ENCODE measurements around the gene ZSCAN12. TPM values are rescaled to one million over a fixed set of nuclear protein-coding genes. Genes with fewer than 3 reads are reported as not detected.

Gene ZSCAN12
- total RNA-seq, 1 experiment from 2014 or later = 6.6 TPM

DNA sequence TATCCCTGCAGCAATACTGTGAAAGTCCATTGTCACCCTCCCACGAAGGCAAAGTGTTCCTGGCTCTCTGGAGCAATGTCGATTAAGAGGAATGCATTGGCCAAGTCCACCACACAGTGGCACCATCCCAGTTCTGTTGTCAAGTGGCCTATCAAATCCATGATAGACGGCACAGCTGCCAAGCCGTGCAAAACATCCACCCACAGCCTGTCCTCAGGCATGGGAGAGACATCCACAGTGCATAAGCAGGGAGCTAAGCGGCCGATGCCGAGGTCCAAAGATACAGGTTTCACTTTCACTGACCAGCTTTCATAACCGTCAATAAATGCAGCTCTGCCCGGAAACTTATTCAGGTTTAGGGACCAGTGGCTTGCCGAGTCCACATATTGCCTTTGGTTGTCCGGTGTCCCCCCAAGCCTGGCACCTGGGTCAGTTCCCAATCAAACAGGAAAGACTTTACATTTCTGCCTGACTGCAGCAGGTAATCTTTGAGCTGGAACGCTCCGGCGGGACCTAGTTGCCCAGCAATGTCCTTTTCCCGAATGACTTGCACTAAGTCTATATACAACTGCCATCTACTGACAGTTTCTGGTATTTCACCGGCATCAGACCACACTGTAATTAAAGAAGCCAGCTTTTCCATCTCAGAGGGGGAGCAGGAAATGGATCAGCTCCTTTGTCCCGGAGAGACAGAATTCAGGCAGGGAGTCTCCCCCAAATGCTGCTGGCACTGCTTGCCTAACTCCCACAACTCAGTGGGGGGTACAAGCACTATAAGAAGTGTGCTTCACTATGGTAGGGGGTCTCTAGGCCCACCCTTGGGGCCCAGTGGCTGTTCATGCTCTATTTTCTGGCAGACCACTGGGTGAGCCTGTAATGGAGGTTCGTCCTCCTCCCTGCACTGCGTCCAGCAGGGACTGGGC, 43.5 kb downstream of the ZSCAN12 start:
- Histone ChIP-seq H3K27ac (peak overlapping the region; percentile 73), H3K4me1 (replicated peaks) (peaks cover 44% of the 10 kb centered on the region), H3K9me3 (replicated peaks) (no peaks in the 10 kb centered on the region), H3K27me3 (replicated peaks) (no peaks in the 10 kb centered on the region), H3K36me3 (peaks cover 3% of the 10 kb centered on the region), H3K4me3 (peak overlapping the region; percentile 47)
- peak; percentile 81 to 91 for DNase-seq (ENCODE audit: low read depth in 1 of 2, low spot score in 2 of 2)

GRCh38 chr6:28354688-28355554, 44.6 kb downstream of the ZSCAN12 start:
- Histone ChIP-seq H3K4me3 (no peak overlapping the region), H3K27me3 (replicated peaks) (no peaks in the 10 kb centered on the region), H3K9me3 (replicated peaks) (no peaks in the 10 kb centered on the region), H3K36me3 (no peaks in the 10 kb centered on the region; the same call in none of the 2 replicates), H3K4me1 (replicated peaks) (peaks cover 51% of the 10 kb centered on the region), H3K27ac (peak overlapping the region; percentile 73)
- DNase-seq (ENCODE audit: low read depth in 1 of 2, low spot score in 2 of 2) = no peak

DNA sequence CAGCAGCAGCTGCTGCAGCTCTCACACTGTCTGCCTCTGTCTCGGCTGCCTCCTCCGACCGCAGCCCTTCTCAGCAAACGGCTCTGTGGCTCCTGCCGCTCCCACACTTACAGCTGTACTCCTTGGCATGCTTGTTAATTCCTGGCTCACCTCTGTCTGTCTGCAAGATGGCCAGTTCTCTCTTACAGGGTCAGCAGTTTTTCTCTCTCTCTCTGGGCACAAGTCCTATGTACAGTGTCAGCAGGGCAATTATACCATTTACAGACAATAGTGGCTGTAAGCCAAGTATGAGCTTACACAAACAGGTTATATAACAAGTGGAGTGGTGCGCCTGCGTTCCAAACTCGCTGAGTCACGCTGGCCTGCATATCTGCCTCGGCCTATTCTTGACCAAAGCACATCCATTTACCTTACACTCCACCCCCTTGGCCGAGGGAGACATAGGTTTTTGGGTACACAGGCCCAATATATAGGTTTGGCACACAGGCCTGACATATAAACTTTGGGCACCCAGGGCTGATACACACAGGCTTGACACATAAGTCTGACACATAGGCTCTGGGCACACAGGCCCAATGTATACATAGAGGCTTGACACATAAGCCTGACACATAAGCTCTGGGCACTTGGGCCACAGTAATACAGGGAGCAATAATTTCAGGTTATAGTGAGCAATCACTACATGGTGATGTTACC, 45.4 kb downstream of the ZSCAN12 start:
- H3K27me3 ChIP-seq (replicated peaks) = no peaks in the 10 kb centered on the region
- peak overlapping the region; percentile 73 for H3K27ac ChIP-seq
- no peaks in the 10 kb centered on the region for H3K9me3 ChIP-seq (replicated peaks)
- peak; percentile 77 to 81 for DNase-seq (ENCODE audit: low read depth in 1 of 2, low spot score in 2 of 2)
- peak overlapping the region; percentile 6; the same call in 1 of the 2 replicates for H3K4me3 ChIP-seq
- H3K4me1 ChIP-seq (replicated peaks) = peaks cover 51% of the 10 kb centered on the region
- no peaks in the 10 kb centered on the region; the same call in none of the 2 replicates for H3K36me3 ChIP-seq

DNA sequence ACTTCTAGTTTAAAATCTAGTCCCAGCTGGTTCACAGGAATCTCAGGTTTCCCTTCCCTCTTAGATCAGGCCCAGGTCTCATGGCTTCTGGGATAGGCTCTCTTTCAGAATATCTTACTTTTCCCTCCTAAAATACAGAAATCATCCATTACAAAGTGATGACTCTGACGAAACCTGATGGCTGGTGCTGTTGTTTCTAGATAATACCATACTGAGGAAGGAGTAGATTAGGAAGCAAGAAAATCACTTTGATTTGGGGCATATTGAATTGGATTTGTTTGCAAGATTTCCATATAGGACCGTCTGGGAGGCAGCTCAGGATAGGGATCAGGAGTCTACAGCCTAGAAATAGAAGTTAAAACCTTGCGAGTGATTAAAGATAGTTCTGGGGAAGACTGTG, 46.2 kb downstream of the ZSCAN12 start:
- H3K4me3 ChIP-seq = peak overlapping the region; percentile 6; the same call in 1 of the 2 replicates
- peak overlapping the region; percentile 73 for H3K27ac ChIP-seq
- peaks cover 51% of the 10 kb centered on the region for H3K4me1 ChIP-seq (replicated peaks)
- no peak for DNase-seq (ENCODE audit: low read depth in 1 of 2, low spot score in 2 of 2)
- no peaks in the 10 kb centered on the region; the same call in none of the 2 replicates for H3K36me3 ChIP-seq
- no peaks in the 10 kb centered on the region for H3K9me3 ChIP-seq (replicated peaks)
- no peaks in the 10 kb centered on the region for H3K27me3 ChIP-seq (replicated peaks)

DNA sequence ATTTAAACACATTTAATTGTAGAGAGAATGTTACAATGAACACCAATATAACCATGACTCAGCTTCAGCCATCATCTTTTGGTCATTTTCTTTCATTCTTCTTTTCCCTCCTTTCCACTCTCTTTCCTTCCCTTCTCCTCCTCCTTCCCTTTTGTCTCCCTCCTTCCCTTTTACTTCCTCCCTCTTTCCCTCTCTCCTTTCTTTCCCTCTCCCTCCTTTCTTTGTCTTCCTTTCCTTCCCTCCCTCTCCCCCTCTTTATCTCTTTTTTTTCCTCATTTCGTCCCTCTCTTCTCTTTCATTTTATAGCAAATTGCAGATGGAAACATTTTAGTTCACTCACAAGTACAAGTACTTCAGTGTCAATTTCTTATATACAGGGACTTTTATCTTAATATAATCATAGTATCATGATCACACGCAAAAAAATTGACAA, 48.0 kb downstream of the ZSCAN12 start:
- no peaks in the 10 kb centered on the region for H3K9me3 ChIP-seq (replicated peaks)
- H3K36me3 ChIP-seq = no peaks in the 10 kb centered on the region; the same call in 1 of the 2 replicates
- no peak overlapping the region for H3K4me3 ChIP-seq
- H3K27ac ChIP-seq = no peak overlapping the region
- peaks cover 40% of the 10 kb centered on the region for H3K4me1 ChIP-seq (replicated peaks)
- no peaks in the 10 kb centered on the region for H3K27me3 ChIP-seq (replicated peaks)
- DNase-seq (ENCODE audit: low read depth in 1 of 2, low spot score in 2 of 2) = no peak

DNA sequence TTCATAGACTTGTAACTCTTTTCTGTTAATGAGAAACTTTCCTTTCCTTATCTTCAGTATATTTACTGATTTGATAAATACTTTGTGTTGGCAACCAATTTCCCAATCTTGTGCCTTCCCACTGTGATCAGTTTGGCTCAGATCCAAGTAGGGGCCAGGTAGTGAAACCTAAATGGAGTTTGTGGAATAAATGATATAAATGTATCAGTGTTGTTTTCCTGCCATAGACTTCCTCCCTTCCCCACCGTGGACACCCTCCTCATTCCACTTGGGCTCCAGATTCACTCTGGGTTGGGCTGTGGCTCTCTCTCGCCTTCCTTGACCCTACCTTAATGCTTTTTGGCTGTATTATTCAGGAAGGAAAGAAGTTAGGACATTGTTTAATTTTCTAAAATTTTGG, 48.5 kb downstream of the ZSCAN12 start:
- Histone ChIP-seq H3K36me3 (no peaks in the 10 kb centered on the region; the same call in 1 of the 2 replicates), H3K4me3 (peak overlapping the region; percentile 53; the same call in 1 of the 2 replicates), H3K4me1 (replicated peaks) (peaks cover 36% of the 10 kb centered on the region), H3K27me3 (replicated peaks) (no peaks in the 10 kb centered on the region), H3K27ac (no peak overlapping the region), H3K9me3 (replicated peaks) (no peaks in the 10 kb centered on the region)
- no peak for DNase-seq (ENCODE audit: low read depth in 1 of 2, low spot score in 2 of 2)

- no peaks in the 10 kb centered on the region; the same call in 1 of the 2 replicates for H3K36me3 ChIP-seq
- peaks cover 31% of the 10 kb centered on the region for H3K4me1 ChIP-seq (replicated peaks)
- H3K4me3 ChIP-seq = peak within 1 kb of the TSS; percentile 53
- H3K27me3 ChIP-seq (replicated peaks) = no peaks in the 10 kb centered on the region
- no peaks in the 10 kb centered on the region for H3K9me3 ChIP-seq (replicated peaks)
- peak within 1 kb of the TSS; percentile 16; the same call in 1 of the 2 replicates for H3K27ac ChIP-seq
- DNase-seq (ENCODE audit: low read depth in 1 of 2, low spot score in 2 of 2) = peak; percentile 73 to 83
Measured at GRCh38 chr6:28349892-28350737, 49.4 kb downstream of the ZSCAN12 start, which contains the start of gene ZKSCAN3. ZKSCAN3 (plus strand) TSS chr6:28349947; CDS start chr6:28359587, 9,640 bp downstream.

GRCh38 chr6:28349344-28349891, 50.1 kb downstream of the ZSCAN12 start:
- Histone ChIP-seq H3K9me3 (replicated peaks) (no peaks in the 10 kb centered on the region), H3K4me3 (peak overlapping the region; percentile 53), H3K36me3 (no peaks in the 10 kb centered on the region; the same call in 1 of the 2 replicates), H3K27ac (0 out of 2 replicates have a peak overlapping the region, but pooled peaks have one; percentile 7), H3K4me1 (replicated peaks) (peaks cover 24% of the 10 kb centered on the region), H3K27me3 (replicated peaks) (no peaks in the 10 kb centered on the region)
- DNase-seq (ENCODE audit: low read depth in 1 of 2, low spot score in 2 of 2) = no peak

DNA sequence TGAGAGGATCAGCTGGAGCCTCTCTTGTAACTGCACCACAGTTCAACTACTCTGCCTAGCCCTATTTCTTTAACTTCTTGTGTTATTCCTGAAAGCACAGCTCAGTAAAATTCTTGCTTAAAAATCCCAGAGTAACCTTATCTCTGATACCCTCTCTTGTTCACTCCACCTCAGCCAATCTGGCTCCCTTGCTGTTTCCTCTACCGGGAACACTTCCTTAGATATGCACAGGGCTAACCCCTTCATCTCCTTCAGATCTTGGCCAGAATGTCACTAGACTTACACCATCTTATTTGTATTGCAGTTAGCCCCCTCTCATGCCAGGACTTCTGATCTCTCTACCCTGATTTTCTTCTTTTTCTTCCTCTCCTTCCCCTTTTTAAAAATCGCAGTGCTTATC, 52.4 kb downstream of the ZSCAN12 start:
- no peak overlapping the region for H3K4me3 ChIP-seq
- no peaks in the 10 kb centered on the region for H3K36me3 ChIP-seq
- H3K9me3 ChIP-seq (replicated peaks) = no peaks in the 10 kb centered on the region
- H3K27ac ChIP-seq = no peak overlapping the region
- H3K4me1 ChIP-seq (replicated peaks) = peaks cover 12% of the 10 kb centered on the region
- no peaks in the 10 kb centered on the region for H3K27me3 ChIP-seq (replicated peaks)
- DNase-seq (ENCODE audit: low read depth in 1 of 2, low spot score in 2 of 2) = no peak

DNA sequence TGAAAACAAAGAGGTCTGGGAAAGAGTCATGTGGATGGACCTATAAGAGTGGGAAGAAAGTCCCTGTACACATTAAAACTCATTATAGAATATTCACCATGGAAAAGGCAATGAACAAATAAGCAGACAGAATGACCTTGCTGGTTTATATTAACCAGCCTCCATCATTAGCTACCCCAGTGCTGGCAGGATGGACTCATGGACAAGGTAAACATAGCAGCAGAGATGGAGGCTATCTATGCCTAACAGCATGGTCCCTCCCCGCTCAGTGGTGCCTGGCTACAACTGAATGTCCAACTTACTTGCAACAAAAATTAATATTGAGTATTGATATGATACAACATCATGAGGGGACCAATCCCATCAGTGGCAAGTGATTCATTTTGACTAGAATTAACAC, 54.3 kb downstream of the ZSCAN12 start:
- no peak overlapping the region for H3K4me3 ChIP-seq
- no peak overlapping the region for H3K27ac ChIP-seq
- DNase-seq (ENCODE audit: low read depth in 1 of 2, low spot score in 2 of 2) = no peak
- H3K4me1 ChIP-seq (replicated peaks) = no peaks in the 10 kb centered on the region
- H3K36me3 ChIP-seq = peaks cover 3% of the 10 kb centered on the region; the same call in 1 of the 2 replicates
- H3K27me3 ChIP-seq (replicated peaks) = no peaks in the 10 kb centered on the region
- no peaks in the 10 kb centered on the region; the same call in 1 of the 2 replicates for H3K9me3 ChIP-seq (replicated peaks)

DNA sequence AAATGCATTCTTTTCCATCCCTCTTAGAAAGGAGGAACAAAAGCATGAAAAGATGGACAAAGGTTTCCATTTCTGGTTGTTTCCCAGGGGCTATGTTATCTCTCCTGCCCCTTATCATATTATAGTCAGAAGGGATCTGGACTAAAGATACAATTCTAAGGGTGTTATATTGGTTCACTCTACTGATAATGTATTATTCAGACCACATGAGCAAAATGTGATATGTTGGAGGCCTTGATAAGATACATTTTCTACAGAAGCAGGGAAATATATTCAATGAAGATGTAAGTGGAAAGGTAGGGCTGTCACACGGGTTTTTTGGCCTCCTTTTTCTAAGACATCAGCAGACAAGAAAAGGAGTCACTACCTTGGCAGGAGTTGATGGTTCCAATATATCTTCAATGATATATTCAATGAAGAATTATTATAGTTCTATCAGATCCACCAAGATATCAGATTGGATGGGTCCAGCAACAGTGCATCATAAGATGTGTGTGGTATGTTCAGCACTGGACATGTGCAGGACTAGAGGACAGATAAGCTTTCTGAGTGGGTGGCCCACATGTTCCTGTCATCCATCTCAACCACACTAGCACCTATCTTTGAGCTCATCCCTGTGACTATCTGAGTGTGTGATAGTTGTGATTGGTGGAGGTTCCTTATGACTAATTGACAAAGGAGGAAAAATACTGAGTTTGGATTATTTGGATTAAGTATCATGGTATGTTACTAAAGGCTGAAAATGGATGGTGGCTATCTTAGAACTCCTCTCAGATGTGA, 55.5 kb downstream of the ZSCAN12 start:
- Histone ChIP-seq H3K4me1 (replicated peaks) (no peaks in the 10 kb centered on the region), H3K9me3 (replicated peaks) (no peaks in the 10 kb centered on the region; the same call in 1 of the 2 replicates), H3K27ac (no peak overlapping the region), H3K4me3 (no peak overlapping the region), H3K27me3 (replicated peaks) (no peaks in the 10 kb centered on the region), H3K36me3 (peaks cover 3% of the 10 kb centered on the region; the same call in 1 of the 2 replicates)
- DNase-seq (ENCODE audit: low read depth in 1 of 2, low spot score in 2 of 2) = no peak

Measured in SJSA1 (cell line).